ENCODE data around the gene GALK2.
"Not testable (repeated sequence)": the region's sequence is repeated elsewhere in the genome, so short reads cannot be mapped to it uniquely, and the experiment has no call there.

Gene GALK2

GRCh38 chr15:49331951-49332350, 161.9 kb downstream of the GALK2 start:
- Histone ChIP-seq H3K27me3 (no peaks in the 10 kb centered on the region), H3K4me3 (ENCODE audit: low read depth in 1 of 2, low read length in 1 of 2) (no peak overlapping the region), H3K36me3 (peaks cover 6% of the 10 kb centered on the region), H3K9me3 (no peaks in the 10 kb centered on the region), H3K27ac (no peak overlapping the region), H3K4me1 (ENCODE audit: control insufficient read depth in 1 of 2, insufficient read depth in 1 of 2, low read depth in 1 of 2, low read length in 1 of 2) (no peaks in the 10 kb centered on the region)
- TF ChIP-seq, protein P1, sequence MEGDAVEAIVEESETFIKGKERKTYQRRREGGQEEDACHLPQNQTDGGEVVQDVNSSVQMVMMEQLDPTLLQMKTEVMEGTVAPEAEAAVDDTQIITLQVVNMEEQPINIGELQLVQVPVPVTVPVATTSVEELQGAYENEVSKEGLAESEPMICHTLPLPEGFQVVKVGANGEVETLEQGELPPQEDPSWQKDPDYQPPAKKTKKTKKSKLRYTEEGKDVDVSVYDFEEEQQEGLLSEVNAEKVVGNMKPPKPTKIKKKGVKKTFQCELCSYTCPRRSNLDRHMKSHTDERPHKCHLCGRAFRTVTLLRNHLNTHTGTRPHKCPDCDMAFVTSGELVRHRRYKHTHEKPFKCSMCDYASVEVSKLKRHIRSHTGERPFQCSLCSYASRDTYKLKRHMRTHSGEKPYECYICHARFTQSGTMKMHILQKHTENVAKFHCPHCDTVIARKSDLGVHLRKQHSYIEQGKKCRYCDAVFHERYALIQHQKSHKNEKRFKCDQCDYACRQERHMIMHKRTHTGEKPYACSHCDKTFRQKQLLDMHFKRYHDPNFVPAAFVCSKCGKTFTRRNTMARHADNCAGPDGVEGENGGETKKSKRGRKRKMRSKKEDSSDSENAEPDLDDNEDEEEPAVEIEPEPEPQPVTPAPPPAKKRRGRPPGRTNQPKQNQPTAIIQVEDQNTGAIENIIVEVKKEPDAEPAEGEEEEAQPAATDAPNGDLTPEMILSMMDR (IDR thresholded peaks at IDR 0.05) = no peak

- TF ChIP-seq, protein P1 (IDR thresholded peaks at IDR 0.05) = no peak
- Histone ChIP-seq H3K27ac (no peak overlapping the region), H3K4me1 (ENCODE audit: control insufficient read depth in 1 of 2, insufficient read depth in 1 of 2, low read depth in 1 of 2, low read length in 1 of 2) (peaks cover 0 to 6% of the 10 kb centered on the region in 2 experiments), H3K27me3 (no peaks in the 10 kb centered on the region), H3K36me3 (no peaks in the 10 kb centered on the region), H3K4me3 (ENCODE audit: low read depth in 1 of 2, low read length in 1 of 2) (no peak overlapping the region), H3K9me3 (no peaks in the 10 kb centered on the region)
These were observed 169.6 kb downstream of the GALK2 start for GRCh38 chr15:49339656-49340055.

GRCh38 chr15:49343546-49343945, 173.5 kb downstream of the GALK2 start:
- Histone ChIP-seq H3K36me3 (no peaks in the 10 kb centered on the region), H3K4me1 (ENCODE audit: control insufficient read depth in 1 of 2, insufficient read depth in 1 of 2, low read depth in 1 of 2, low read length in 1 of 2) (peaks cover 0 to 6% of the 10 kb centered on the region in 2 experiments), H3K27me3 (no peaks in the 10 kb centered on the region), H3K9me3 (no peaks in the 10 kb centered on the region), H3K4me3 (ENCODE audit: low read depth in 1 of 2, low read length in 1 of 2) (no peak overlapping the region), H3K27ac (no peak overlapping the region)
- TF ChIP-seq, protein P1 (IDR thresholded peaks at IDR 0.05) = no peak

- not testable (repeated sequence) for H3K4me3 ChIP-seq (ENCODE audit: low read depth in 1 of 2, low read length in 1 of 2); H3K4me1 ChIP-seq (ENCODE audit: control insufficient read depth in 1 of 2, insufficient read depth in 1 of 2, low read depth in 1 of 2, low read length in 1 of 2); H3K27me3 ChIP-seq; H3K27ac ChIP-seq; H3K9me3 ChIP-seq; H3K36me3 ChIP-seq
These were observed 184.4 kb downstream of the GALK2 start for GRCh38 chr15:49354439-49354838.

GRCh38 chr15:49361370-49361769, 191.3 kb downstream of the GALK2 start:
- Histone ChIP-seq H3K36me3 (no peaks in the 10 kb centered on the region), H3K4me3 (ENCODE audit: low read depth in 1 of 2, low read length in 1 of 2) (no peak overlapping the region), H3K27me3 (no peaks in the 10 kb centered on the region), H3K9me3 (no peaks in the 10 kb centered on the region), H3K4me1 (ENCODE audit: control insufficient read depth in 1 of 2, insufficient read depth in 1 of 2, low read depth in 1 of 2, low read length in 1 of 2) (peaks cover 0 to 3% of the 10 kb centered on the region in 2 experiments), H3K27ac (no peak overlapping the region)
- TF ChIP-seq, protein P1 (IDR thresholded peaks at IDR 0.05) = no peak

GRCh38 chr15:49366496-49366895, 196.4 kb downstream of the GALK2 start:
- Histone ChIP-seq H3K27ac (no peak overlapping the region), H3K4me3 (ENCODE audit: low read depth in 1 of 2, low read length in 1 of 2) (no peak overlapping the region), H3K9me3 (no peaks in the 10 kb centered on the region), H3K27me3 (no peaks in the 10 kb centered on the region), H3K36me3 (no peaks in the 10 kb centered on the region), H3K4me1 (ENCODE audit: control insufficient read depth in 1 of 2, insufficient read depth in 1 of 2, low read depth in 1 of 2, low read length in 1 of 2) (peaks cover 0 to 3% of the 10 kb centered on the region in 2 experiments)
- TF ChIP-seq, protein P1 (IDR thresholded peaks at IDR 0.05) = no peak
